ENCODE data around the gene HDAC9.

Gene HDAC9

GRCh38 chr7:18637516-18637915, 142.0 kb downstream of the HDAC9 start:
- Histone ChIP-seq H3K9me3 (ENCODE audit: insufficient read depth, low read length) (no peaks in the 10 kb centered on the region), H3K36me3 (ENCODE audit: low read length) (no peaks in the 10 kb centered on the region), H3K27ac (ENCODE audit: low read depth, low read length) (no peak overlapping the region)

GRCh38 chr7:18638594-18639452, 143.3 kb downstream of the HDAC9 start:
- Histone ChIP-seq H3F3A (ENCODE audit: insufficient read depth) (no peaks in the 10 kb centered on the region), H3K9me2 (replicated peaks; ENCODE audit: insufficient read depth, low read length) (no peaks in the 10 kb centered on the region), H3K36me3 (ENCODE audit: low read length) (no peaks in the 10 kb centered on the region), H3K9ac (ENCODE audit: low read length) (no peak overlapping the region), H2AFZ (ENCODE audit: low read depth, low read length, severe bottlenecking) (no peak overlapping the region), H3K27ac (ENCODE audit: low read depth, low read length) (no peak overlapping the region), H3K27me3 (ENCODE audit: low read length) (no peaks in the 10 kb centered on the region), H4K20me1 (ENCODE audit: low read depth, low read length) (no peaks in the 10 kb centered on the region), H3K4me3 (ENCODE audit: insufficient read depth, low read length, poor library complexity, severe bottlenecking) (no peak overlapping the region), H3K79me2 (ENCODE audit: insufficient read depth, low read length) (no peaks in the 10 kb centered on the region), H3K4me2 (ENCODE audit: low read depth, low read length, poor library complexity, severe bottlenecking) (no peak overlapping the region), H3K9me3 (ENCODE audit: insufficient read depth, low read length) (no peaks in the 10 kb centered on the region)
- TF ChIP-seq CTCF (IDR thresholded peaks at IDR 0.05; ENCODE audit: insufficient read depth, low read length, poor library complexity, severe bottlenecking) (no peak), EZH2phosphoT487 (conservative IDR thresholded peaks at IDR 0.05; ENCODE audit: low read length) (no peak)

More at GRCh38 chr7:18637516-18637915, 142.0 kb downstream of the HDAC9 start:
- Histone ChIP-seq H3K9ac (ENCODE audit: low read length) (no peak overlapping the region), H3K79me2 (ENCODE audit: insufficient read depth, low read length) (no peaks in the 10 kb centered on the region), H4K20me1 (ENCODE audit: low read depth, low read length) (no peaks in the 10 kb centered on the region), H2AFZ (ENCODE audit: low read depth, low read length, severe bottlenecking) (no peak overlapping the region), H3K4me2 (ENCODE audit: low read depth, low read length, poor library complexity, severe bottlenecking) (no peak overlapping the region), H3K27me3 (ENCODE audit: low read length) (no peaks in the 10 kb centered on the region), H3K4me3 (ENCODE audit: insufficient read depth, low read length, poor library complexity, severe bottlenecking) (no peak overlapping the region), H3K9me2 (replicated peaks; ENCODE audit: insufficient read depth, low read length) (no peaks in the 10 kb centered on the region), H3F3A (ENCODE audit: insufficient read depth) (no peaks in the 10 kb centered on the region)
- TF ChIP-seq CTCF (IDR thresholded peaks at IDR 0.05; ENCODE audit: insufficient read depth, low read length, poor library complexity, severe bottlenecking) (no peak), EZH2phosphoT487 (conservative IDR thresholded peaks at IDR 0.05; ENCODE audit: low read length) (no peak)

- Histone ChIP-seq H2AFZ (ENCODE audit: low read depth, low read length, severe bottlenecking) (no peak overlapping the region), H3K36me3 (ENCODE audit: low read length) (no peaks in the 10 kb centered on the region), H3K9me3 (ENCODE audit: insufficient read depth, low read length) (no peaks in the 10 kb centered on the region), H3K27ac (ENCODE audit: low read depth, low read length) (no peak overlapping the region), H3K4me3 (ENCODE audit: insufficient read depth, low read length, poor library complexity, severe bottlenecking) (no peak overlapping the region), H3K79me2 (ENCODE audit: insufficient read depth, low read length) (no peaks in the 10 kb centered on the region), H3K9ac (ENCODE audit: low read length) (no peak overlapping the region), H3K9me2 (replicated peaks; ENCODE audit: insufficient read depth, low read length) (no peaks in the 10 kb centered on the region), H3F3A (ENCODE audit: insufficient read depth) (no peaks in the 10 kb centered on the region), H3K4me2 (ENCODE audit: low read depth, low read length, poor library complexity, severe bottlenecking) (no peak overlapping the region), H4K20me1 (ENCODE audit: low read depth, low read length) (no peaks in the 10 kb centered on the region), H3K27me3 (ENCODE audit: low read length) (no peaks in the 10 kb centered on the region)
- TF ChIP-seq EZH2phosphoT487 (conservative IDR thresholded peaks at IDR 0.05; ENCODE audit: low read length), result no peak
- no peak for TF ChIP-seq CTCF (IDR thresholded peaks at IDR 0.05; ENCODE audit: insufficient read depth, low read length, poor library complexity, severe bottlenecking)
Observed at GRCh38 chr7:18639711-18640110, 144.2 kb downstream of the HDAC9 start.
